IMR-90 (cell line): ENCODE results near the gene DNMT3A.

Experiments
- MAFK ChIP-seq: IDR thresholded peaks from 2 replicates; pipeline ENCODE4 v1.6.1; 2012; ENCODE audit warnings: low read depth, low read length, improper control_type of control experiment
- POLR2A ChIP-seq: IDR thresholded peaks from 2 replicates; pipeline ENCODE4 v1.6.1; 2012; ENCODE audit warnings: mild to moderate bottlenecking, low read depth, low read length
- USF2 ChIP-seq: fragments of 150-350 bp; IDR thresholded peaks from 2 replicates; pipeline ENCODE4 v1.6.1; 2017; ENCODE audit warnings: mild to moderate bottlenecking, antibody characterized with exemption, low read length, low read depth
- TF ChIP-seq, protein P1 (sequence below): conservative IDR thresholded peaks from 2 replicates; pipeline ENCODE4 v1.5.1; 2012; ENCODE audit warnings: mild to moderate bottlenecking, low read depth, low read length, improper control_type of control experiment

DNA sequence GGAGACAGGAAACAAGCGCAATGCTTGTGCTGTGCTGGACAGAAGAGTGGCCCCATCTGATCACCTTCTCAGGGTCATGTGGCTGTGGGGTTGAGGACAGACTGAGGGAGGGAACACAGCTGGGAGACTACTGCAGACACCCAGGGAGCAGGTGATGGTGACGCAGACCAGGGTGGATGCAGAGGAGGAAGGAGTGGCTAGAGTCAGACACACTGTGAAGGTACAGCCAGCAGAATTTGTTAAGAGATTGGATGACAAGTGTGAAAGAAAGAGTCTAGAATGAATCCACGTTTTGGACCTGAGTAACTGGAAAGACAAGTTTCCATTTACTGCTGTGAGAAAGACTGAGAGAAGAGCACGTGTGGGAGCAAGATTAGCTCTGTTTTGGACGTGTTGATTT lies 157.5 kb downstream of the DNMT3A start:
- TF ChIP-seq, protein P1, sequence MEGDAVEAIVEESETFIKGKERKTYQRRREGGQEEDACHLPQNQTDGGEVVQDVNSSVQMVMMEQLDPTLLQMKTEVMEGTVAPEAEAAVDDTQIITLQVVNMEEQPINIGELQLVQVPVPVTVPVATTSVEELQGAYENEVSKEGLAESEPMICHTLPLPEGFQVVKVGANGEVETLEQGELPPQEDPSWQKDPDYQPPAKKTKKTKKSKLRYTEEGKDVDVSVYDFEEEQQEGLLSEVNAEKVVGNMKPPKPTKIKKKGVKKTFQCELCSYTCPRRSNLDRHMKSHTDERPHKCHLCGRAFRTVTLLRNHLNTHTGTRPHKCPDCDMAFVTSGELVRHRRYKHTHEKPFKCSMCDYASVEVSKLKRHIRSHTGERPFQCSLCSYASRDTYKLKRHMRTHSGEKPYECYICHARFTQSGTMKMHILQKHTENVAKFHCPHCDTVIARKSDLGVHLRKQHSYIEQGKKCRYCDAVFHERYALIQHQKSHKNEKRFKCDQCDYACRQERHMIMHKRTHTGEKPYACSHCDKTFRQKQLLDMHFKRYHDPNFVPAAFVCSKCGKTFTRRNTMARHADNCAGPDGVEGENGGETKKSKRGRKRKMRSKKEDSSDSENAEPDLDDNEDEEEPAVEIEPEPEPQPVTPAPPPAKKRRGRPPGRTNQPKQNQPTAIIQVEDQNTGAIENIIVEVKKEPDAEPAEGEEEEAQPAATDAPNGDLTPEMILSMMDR, result no peak
- no peak for TF ChIP-seq MAFK
- no peak for TF ChIP-seq USF2
- TF ChIP-seq POLR2A, result no peak
